Measurements from ENCODE around the gene PCNX2. TPM values are rescaled to one million over a fixed set of nuclear protein-coding genes. Genes with fewer than 3 reads are reported as not detected.

PCNX2 gene
- total and polyA plus RNA-seq, 2 of the 8 experiments (the other 6 are each of a cell fraction or from before 2014, with no cell fraction given): 46.1 to 57.6 TPM

DNA sequence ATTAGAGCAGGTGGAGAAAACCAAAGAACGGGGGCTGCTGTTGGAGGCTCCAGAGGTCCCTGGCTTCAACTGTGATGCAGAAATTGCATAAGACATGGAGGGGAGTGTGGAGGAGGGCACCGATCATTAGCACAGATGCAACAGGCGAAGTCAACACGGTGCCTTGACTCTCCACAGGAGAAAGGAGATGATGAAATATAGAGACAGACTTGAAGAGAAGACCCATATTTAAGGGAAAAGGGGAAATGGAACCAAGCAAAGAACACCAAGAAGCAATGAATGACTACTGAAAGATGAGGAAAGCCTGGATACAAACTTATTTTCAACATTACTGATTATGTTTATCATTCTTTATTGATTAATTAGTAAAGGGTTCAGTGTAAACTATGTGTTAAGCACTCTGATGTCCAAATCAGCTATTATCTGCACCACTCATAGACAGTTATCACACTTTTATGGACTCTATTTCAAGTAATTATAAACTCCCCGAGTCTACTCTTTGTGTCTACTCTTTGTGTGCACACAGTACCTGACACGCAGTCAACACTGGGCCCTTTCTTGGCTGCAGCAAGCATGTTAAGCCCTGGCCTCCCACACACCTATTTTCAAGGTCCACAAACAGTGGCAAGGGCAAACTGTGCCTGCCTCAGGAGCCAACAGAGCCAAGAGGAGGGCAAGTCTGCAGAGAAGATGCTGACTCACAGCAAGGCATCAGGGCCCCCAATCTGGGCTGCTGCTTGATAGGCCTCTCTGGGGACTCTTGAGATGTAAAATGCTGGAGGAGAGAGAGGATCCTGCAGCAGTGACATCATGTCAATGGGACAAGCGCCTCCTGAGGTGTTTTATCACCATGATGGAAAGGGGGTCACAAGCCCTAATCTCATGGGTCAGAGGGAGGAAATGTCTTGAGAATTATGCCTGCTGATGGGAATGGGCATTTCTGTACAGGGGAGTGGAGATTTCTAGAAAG, 17.6 kb downstream of the PCNX2 start:
- Histone ChIP-seq H3K27ac (ENCODE audit: low read depth, low read length) (peak overlapping the region; percentile 17; the same call in 1 of the 2 replicates), H4K5ac (ENCODE audit: insufficient read length, low read depth, low read length) (no peak overlapping the region), H3K4me2 (ENCODE audit: insufficient read depth in 1 of 2, low read depth in 2 of 2, low read length in 2 of 2) (no peak overlapping the region), H3K4me1 (replicated peaks in 1 of 4; ENCODE audit: control insufficient read depth in 3 of 4, insufficient read depth in 4 of 4, low read length in 3 of 4) (peaks cover 0 to 6% (median 1%) of the 10 kb centered on the region in 4 experiments; a peak in 2 of 7 replicates), H3K18ac (ENCODE audit: extremely low read depth, low read length) (no peak overlapping the region), H2AK5ac (ENCODE audit: low read depth, low read length) (no peak overlapping the region), H3K23me2 (ENCODE audit: low read depth, low read length) (no peaks in the 10 kb centered on the region), H3K4me3 (ENCODE audit: extremely low read depth in 1 of 4, insufficient read depth in 2 of 4, low read depth in 3 of 4, low read length in 4 of 4) (no peak overlapping the region), H3K56ac (replicated peaks; ENCODE audit: insufficient read length, low read depth, low read length) (no peak overlapping the region), H2BK5ac (ENCODE audit: low read depth, low read length) (0 out of 2 replicates have a peak overlapping the region, but pooled peaks have one; percentile 16), H3K79me2 (ENCODE audit: control insufficient read depth in 1 of 2, insufficient read depth in 2 of 2, low read length in 2 of 2) (peaks cover 2 to 92% of the 10 kb centered on the region in 2 experiments; a peak in 2 of 4 replicates), H4K91ac (replicated peaks; ENCODE audit: insufficient read length, low read length) (no peak overlapping the region), H3K36me3 (ENCODE audit: control insufficient read depth in 2 of 4, insufficient read depth in 4 of 4, low read length in 3 of 4) (no peaks in the 10 kb centered on the region; a peak in 1 of 8 replicates), H3K14ac (ENCODE audit: insufficient read length) (no peak overlapping the region), H2BK12ac (ENCODE audit: low read depth, low read length) (no peak overlapping the region), H3K9me3 (ENCODE audit: insufficient read depth in 2 of 2, low read depth in 1 of 2, low read length in 1 of 2) (0 out of 4 replicates have a peak, but pooled peaks cover 0 to 2% of the 10 kb centered on the region in 2 experiments), H2BK120ac (replicated peaks; ENCODE audit: low read depth, low read length) (no peak overlapping the region), H4K20me1 (replicated peaks in 1 of 2; ENCODE audit: control insufficient read depth in 1 of 2, insufficient read depth in 2 of 2, low read length in 2 of 2) (peaks cover 4 to 8% of the 10 kb centered on the region in 2 experiments), H3K79me1 (ENCODE audit: low read depth, low read length) (peaks cover 5% of the 10 kb centered on the region; the same call in 1 of the 2 replicates), H2BK15ac (ENCODE audit: low read length) (no peak overlapping the region), H3K9ac (replicated peaks in 1 of 4; ENCODE audit: extremely low read depth in 1 of 4, low read depth in 3 of 4, low read length in 3 of 4) (no peak overlapping the region), H4K8ac (ENCODE audit: extremely low read depth, insufficient read depth, low read length) (no peak overlapping the region), H3K27me3 (replicated peaks in 1 of 4; ENCODE audit: control insufficient read depth in 3 of 4, extremely low read depth in 1 of 4, insufficient read depth in 3 of 4, low read length in 3 of 4) (no peaks in the 10 kb centered on the region), H3K23ac (ENCODE audit: insufficient read length) (no peak overlapping the region), H3K4ac (replicated peaks; ENCODE audit: insufficient read length, low read depth, low read length) (no peak overlapping the region), H2BK20ac (ENCODE audit: low read length) (no peak overlapping the region), H2AFZ (ENCODE audit: low read length) (no peak overlapping the region)
- no peak for TF ChIP-seq SP1 (IDR thresholded peaks at IDR 0.05; ENCODE audit: low read depth, low read length)
- TF ChIP-seq SIX5 (IDR thresholded peaks at IDR 0.05; ENCODE audit: low read depth, low read length): no peak
- no peak for TF ChIP-seq POU5F1 (IDR thresholded peaks at IDR 0.05; ENCODE audit: low read depth, low read length)
- TF ChIP-seq SP2 (IDR thresholded peaks at IDR 0.05; ENCODE audit: low read length): no peak
- TF ChIP-seq GABPA (IDR thresholded peaks at IDR 0.05; ENCODE audit: borderline replicate concordance, insufficient read depth, low read length): no peak
- TF ChIP-seq, protein P1, sequence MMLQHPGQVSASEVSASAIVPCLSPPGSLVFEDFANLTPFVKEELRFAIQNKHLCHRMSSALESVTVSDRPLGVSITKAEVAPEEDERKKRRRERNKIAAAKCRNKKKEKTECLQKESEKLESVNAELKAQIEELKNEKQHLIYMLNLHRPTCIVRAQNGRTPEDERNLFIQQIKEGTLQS (IDR thresholded peaks at IDR 0.05; ENCODE audit: insufficient read depth, low read depth, low read length): no peak
- TF ChIP-seq TEAD4 (IDR thresholded peaks at IDR 0.05; ENCODE audit: low read depth, low read length): no peak
- FAIRE-seq: no peak
- ChIA-PET CTCF (ENCODE audit: partially characterized antibody) (no interaction called here), POLR2A (ENCODE audit: partially characterized antibody) (interaction anchor here (1.0 kb wide), 1 partner anchor 11 kb away, joined by 3 read pairs; no protein-coding TSS in a partner anchor)
- DNase-seq (ENCODE audit: low read depth in 1 of 2, low spot score in 2 of 2): no peak
- WGBS, 2 experiments (ENCODE audit: extremely low coverage in 1 of 2, insufficient coverage in 1 of 2, insufficient read length in 1 of 2, insufficient replicate concordance in 2 of 2, low coverage in 1 of 2, low lambda C conversion rate in 2 of 2, missing lambda C conversion rate in 1 of 2): 87% methylated on average over 7 of the region's 7 CpGs; no CpG with 5 or more reads in 1 of the 2 experiments
